Neural progenitor cell (in vitro differentiated cells): ENCODE data around the gene SLC27A3.

ENCODE experiments used
- CTCF ChIP-seq: fragments of 200-600 bp; sonication (generic); IDR thresholded peaks from 2 replicates; pipeline ENCODE4 v1.5.1; 2017; ENCODE audit warnings: antibody characterized with exemption, mild to moderate bottlenecking
- EZH2phosphoT487 ChIP-seq: fragments of 200-600 bp; sonication (generic); IDR thresholded peaks from 2 replicates; pipeline ENCODE4 v1.6.1; 2017; ENCODE audit warnings: antibody characterized with exemption

GRCh38 chr1:153805886-153806719 is 30.9 kb downstream of the SLC27A3 start:
- TF ChIP-seq CTCF, result no peak
- no peak for TF ChIP-seq EZH2phosphoT487
